ENCODE measurements around the gene STAM.

STAM gene

GRCh38 chr10:17693009-17693408, 49.1 kb downstream of the STAM start:
- DNase-seq (ENCODE audit: low read depth): no peak
- H3K4me3 ChIP-seq (ENCODE audit: low read depth, low read length): no peak overlapping the region
- no peak for TF ChIP-seq CTCF (IDR thresholded peaks at IDR 0.05; ENCODE audit: low read depth, low read length, missing control alignments)
- in situ Hi-C loops (cut with HindIII; ENCODE audit: low sequenced_read_pairs): no loop called here

DNA sequence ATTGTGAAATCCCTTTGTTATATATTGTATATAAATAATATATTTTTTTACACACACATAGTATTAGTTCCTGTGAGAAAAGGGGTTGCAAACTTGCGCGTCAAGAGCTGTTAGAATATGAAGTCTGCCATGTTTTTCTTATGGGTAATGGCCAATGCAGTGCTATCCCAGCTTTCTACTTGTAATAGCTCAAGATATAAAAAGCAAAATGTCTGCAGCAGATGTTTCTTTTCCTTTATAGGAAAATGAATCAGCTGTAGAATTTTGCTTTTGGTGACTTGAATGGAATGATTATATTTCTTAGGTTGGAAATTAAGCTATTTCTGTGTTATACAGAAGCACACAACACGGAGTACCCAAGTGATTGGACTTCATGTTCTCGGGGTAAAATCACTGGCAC, 54.7 kb downstream of the STAM start:
- no peak for DNase-seq (ENCODE audit: low read depth)
- TF ChIP-seq CTCF (IDR thresholded peaks at IDR 0.05; ENCODE audit: low read depth, low read length, missing control alignments): no peak
- in situ Hi-C loops (cut with HindIII; ENCODE audit: low sequenced_read_pairs): no loop called here
- H3K4me3 ChIP-seq (ENCODE audit: low read depth, low read length): no peak overlapping the region

DNA sequence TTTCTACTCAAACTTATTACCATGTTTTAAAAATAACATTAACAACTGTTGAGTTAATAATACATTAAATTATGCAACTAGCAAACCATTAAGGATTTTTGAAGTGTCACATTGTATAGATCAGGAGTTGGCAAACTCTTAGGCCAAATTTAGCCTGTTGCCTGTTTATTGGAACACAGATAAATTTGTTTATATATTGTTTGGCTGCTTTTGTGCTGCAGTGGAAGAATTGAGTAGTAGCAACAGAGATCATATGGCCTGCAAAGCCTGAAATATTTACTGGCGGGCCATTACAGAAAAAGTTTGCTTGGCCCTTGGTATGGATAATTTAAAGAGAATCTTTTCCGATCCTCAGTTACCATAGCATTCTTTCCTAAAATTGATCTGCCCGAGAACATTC, 57.4 kb downstream of the STAM start:
- DNase-seq (ENCODE audit: low read depth): no peak
- no peak overlapping the region for H3K4me3 ChIP-seq (ENCODE audit: low read depth, low read length)
- no peak for TF ChIP-seq CTCF (IDR thresholded peaks at IDR 0.05; ENCODE audit: low read depth, low read length, missing control alignments)
- in situ Hi-C loops (cut with HindIII; ENCODE audit: low sequenced_read_pairs): no loop called here

DNA sequence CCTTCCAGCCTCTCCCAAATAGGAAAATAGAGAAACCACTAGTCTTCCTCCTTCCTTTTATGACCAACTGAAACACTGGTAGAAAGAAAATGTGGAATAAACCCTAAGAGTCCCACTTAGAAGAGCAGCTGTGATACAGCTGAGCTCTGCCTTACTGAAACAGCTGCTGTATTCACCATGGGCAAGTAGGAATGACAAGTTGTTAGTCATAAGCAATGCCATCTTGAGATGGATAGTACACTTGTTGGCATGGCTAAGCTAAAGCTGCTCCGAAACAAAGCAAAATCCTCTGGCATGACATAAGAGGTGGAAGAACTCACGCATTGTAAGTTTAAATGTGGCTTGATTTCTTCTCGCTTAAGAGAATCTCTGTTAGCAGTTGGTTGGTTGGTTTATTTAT, 59.8 kb downstream of the STAM start:
- TF ChIP-seq CTCF (IDR thresholded peaks at IDR 0.05; ENCODE audit: low read depth, low read length, missing control alignments): no peak
- in situ Hi-C loops (cut with HindIII; ENCODE audit: low sequenced_read_pairs): no loop called here
- no peak overlapping the region for H3K4me3 ChIP-seq (ENCODE audit: low read depth, low read length)
- DNase-seq (ENCODE audit: low read depth): no peak

- no peak for DNase-seq (ENCODE audit: low read depth)
- in situ Hi-C loops (cut with HindIII; ENCODE audit: low sequenced_read_pairs): loop anchor here (5.0 kb wide), 1 partner anchor 37 kb away; no protein-coding TSS in a partner anchor
- no peak for TF ChIP-seq CTCF (IDR thresholded peaks at IDR 0.05; ENCODE audit: low read depth, low read length, missing control alignments)
- H3K4me3 ChIP-seq (ENCODE audit: low read depth, low read length): no peak overlapping the region
Measured at GRCh38 chr10:17708821-17709220, 64.9 kb downstream of the STAM start.

GRCh38 chr10:17709492-17709891, 65.5 kb downstream of the STAM start:
- DNase-seq (ENCODE audit: low read depth): no peak
- no peak overlapping the region for H3K4me3 ChIP-seq (ENCODE audit: low read depth, low read length)
- no peak for TF ChIP-seq CTCF (IDR thresholded peaks at IDR 0.05; ENCODE audit: low read depth, low read length, missing control alignments)
- in situ Hi-C loops (cut with HindIII; ENCODE audit: low sequenced_read_pairs): loop anchor here (5.0 kb wide), 1 partner anchor 37 kb away; no protein-coding TSS in a partner anchor

- no peak for TF ChIP-seq CTCF (IDR thresholded peaks at IDR 0.05; ENCODE audit: low read depth, low read length, missing control alignments)
- no peak for DNase-seq (ENCODE audit: low read depth)
- in situ Hi-C loops (cut with HindIII; ENCODE audit: low sequenced_read_pairs): no loop called here
- no peak overlapping the region for H3K4me3 ChIP-seq (ENCODE audit: low read depth, low read length)
Measured at GRCh38 chr10:17710181-17710580, 66.2 kb downstream of the STAM start.
